Measurements from ENCODE around the gene KLHDC3. TPM values are rescaled to one million over a fixed set of nuclear protein-coding genes. Genes with fewer than 3 reads are reported as not detected.

KLHDC3 gene
- total and polyA plus RNA-seq, 2 donors (not counting 1 experiment from before 2014, with no cell fraction given) = 47.4 to 50.7 TPM

GRCh38 chr6:42973926-42974325, 40.1 kb upstream of the KLHDC3 start:
- no peak overlapping the region for H3K4me3 Mint-ChIP-seq
- ATAC-seq (ENCODE audit: low read depth) = no peak
- CTCF ChIA-PET = no interaction called here

GRCh38 chr6:42974919-42975505, 39.0 kb upstream of the KLHDC3 start:
- WGBS (ENCODE audit: insufficient coverage) = 100% methylated on average over 1 of the region's 5 CpGs
- TF ChIP-seq CTCF (IDR thresholded peaks at IDR 0.05) (no peak), EZH2 (IDR thresholded peaks at IDR 0.05; ENCODE audit: borderline replicate concordance, insufficient read depth, low read depth, low read length, poor library complexity, severe bottlenecking) (no peak)
- Histone ChIP-seq H3K9me3 (ENCODE audit: control extremely low read depth in 1 of 3, control insufficient read depth in 2 of 3, insufficient read depth in 1 of 3, low read length in 2 of 3) (no peaks in the 10 kb centered on the region), H4K20me1 (ENCODE audit: control insufficient read depth, insufficient read depth, low read length, poor library complexity, severe bottlenecking) (no peaks in the 10 kb centered on the region), H2AFZ (ENCODE audit: insufficient read depth, low read depth, low read length, poor library complexity, severe bottlenecking) (no peak overlapping the region), H3K36me3 (replicated peaks in 1 of 2; ENCODE audit: control extremely low read depth in 1 of 2, control insufficient read depth in 1 of 2, extremely low read depth in 1 of 2, insufficient read depth in 2 of 2, low read length in 1 of 2) (peaks cover 0 to 18% of the 10 kb centered on the region in 2 experiments), H3K79me2 (ENCODE audit: control insufficient read depth, insufficient read depth, low read length) (peaks cover 31% of the 10 kb centered on the region), H3K4me3 (ENCODE audit: control extremely low read depth in 1 of 5, extremely low read depth in 1 of 5, insufficient read depth in 1 of 5, low read depth in 2 of 5, low read length in 4 of 5) (no peak overlapping the region), H3K27ac (ENCODE audit: low read length in 2 of 2) (peak overlapping the region in 1 of 2 donors; percentile 36), H3K27me3 (replicated peaks in 1 of 4; ENCODE audit: control extremely low read depth in 1 of 4, control insufficient read depth in 3 of 4, insufficient read depth in 4 of 4, low read length in 3 of 4) (no peaks in the 10 kb centered on the region), H3K4me1 (ENCODE audit: control insufficient read depth in 2 of 2, insufficient read depth in 2 of 2, low read length in 2 of 2) (peaks cover 13 to 23% of the 10 kb centered on the region in 2 donors), H3K9ac (ENCODE audit: low read length) (no peak overlapping the region), H3K4me2 (replicated peaks; ENCODE audit: low read depth, low read length, poor library complexity, severe bottlenecking) (no peak overlapping the region)
- Mint-ChIP-seq H3K4me3 (no peak overlapping the region), H3K9me3 (ENCODE audit: insufficient read depth) (no peaks in the 10 kb centered on the region), H3K4me1 (peaks cover 34% of the 10 kb centered on the region), H3K27me3 (no peaks in the 10 kb centered on the region), H3K27ac (no peak overlapping the region)
- ChIA-PET CTCF (no interaction called here), POLR2A (interaction anchor here (0.7 kb wide), 1 partner anchor 516 kb away, joined by 3 read pairs; no protein-coding TSS in a partner anchor)
- DNase-seq (no peak), ATAC-seq (ENCODE audit: low read depth) (no peak)
- intact Hi-C loops (cut with micrococcal nuclease) = no loop called here

More at GRCh38 chr6:42973926-42974325, 40.1 kb upstream of the KLHDC3 start:
- H3K4me1 ChIP-seq (ENCODE audit: control insufficient read depth in 2 of 2, insufficient read depth in 2 of 2, low read length in 2 of 2) = peaks cover 6 to 14% of the 10 kb centered on the region in 2 donors
- no peak for TF ChIP-seq EZH2 (IDR thresholded peaks at IDR 0.05; ENCODE audit: borderline replicate concordance, insufficient read depth, low read depth, low read length, poor library complexity, severe bottlenecking)
- H3K9ac ChIP-seq (ENCODE audit: low read length) = no peak overlapping the region
- H3K36me3 ChIP-seq (replicated peaks in 1 of 2; ENCODE audit: control extremely low read depth in 1 of 2, control insufficient read depth in 1 of 2, extremely low read depth in 1 of 2, insufficient read depth in 2 of 2, low read length in 1 of 2) = peaks cover 0 to 29% of the 10 kb centered on the region in 2 experiments
- no peak overlapping the region for H3K27ac ChIP-seq (ENCODE audit: low read length in 2 of 2)
- no peak overlapping the region for H2AFZ ChIP-seq (ENCODE audit: insufficient read depth, low read depth, low read length, poor library complexity, severe bottlenecking)
- H3K27ac Mint-ChIP-seq = no peak overlapping the region
- H3K9me3 Mint-ChIP-seq (ENCODE audit: insufficient read depth) = no peaks in the 10 kb centered on the region
- H3K27me3 Mint-ChIP-seq = no peaks in the 10 kb centered on the region
- no peaks in the 10 kb centered on the region for H3K27me3 ChIP-seq (replicated peaks in 1 of 4; ENCODE audit: control extremely low read depth in 1 of 4, control insufficient read depth in 3 of 4, insufficient read depth in 4 of 4, low read length in 3 of 4)
- POLR2A ChIA-PET = interaction anchor here (1.0 kb wide), 1 partner anchor 45 kb away, joined by 3 read pairs; the partner anchor contains the start of gene CNPY3
- H3K9me3 ChIP-seq (ENCODE audit: control extremely low read depth in 1 of 3, control insufficient read depth in 2 of 3, insufficient read depth in 1 of 3, low read length in 2 of 3) = no peaks in the 10 kb centered on the region
- intact Hi-C loops (cut with micrococcal nuclease) = no loop called here
- H3K4me3 ChIP-seq (ENCODE audit: control extremely low read depth in 1 of 5, extremely low read depth in 1 of 5, insufficient read depth in 1 of 5, low read depth in 2 of 5, low read length in 4 of 5) = no peak overlapping the region
- H3K79me2 ChIP-seq (ENCODE audit: control insufficient read depth, insufficient read depth, low read length) = peaks cover 23% of the 10 kb centered on the region
- DNase-seq = no peak
- peaks cover 23% of the 10 kb centered on the region for H3K4me1 Mint-ChIP-seq
- no CpG with 5 or more reads among the region's 3 CpGs for WGBS (ENCODE audit: insufficient coverage)
- H4K20me1 ChIP-seq (ENCODE audit: control insufficient read depth, insufficient read depth, low read length, poor library complexity, severe bottlenecking) = peaks cover 8% of the 10 kb centered on the region
- no peak overlapping the region for H3K4me2 ChIP-seq (replicated peaks; ENCODE audit: low read depth, low read length, poor library complexity, severe bottlenecking)
